NOMO-1 treated with DMSO at 0.1 percent for 48 hours (cell line): ENCODE measurements around the gene KBTBD8.
A peak's percentile ranks its signal among the peaks of the same experiment; 100 is the strongest.

Source experiments
- DNase-seq: peaks from one replicate; lab custom pipeline; 2025; ENCODE audit not compliant: unreplicated experiment; lab: John Stamatoyannopoulos, UW

The KBTBD8 gene, protein sequence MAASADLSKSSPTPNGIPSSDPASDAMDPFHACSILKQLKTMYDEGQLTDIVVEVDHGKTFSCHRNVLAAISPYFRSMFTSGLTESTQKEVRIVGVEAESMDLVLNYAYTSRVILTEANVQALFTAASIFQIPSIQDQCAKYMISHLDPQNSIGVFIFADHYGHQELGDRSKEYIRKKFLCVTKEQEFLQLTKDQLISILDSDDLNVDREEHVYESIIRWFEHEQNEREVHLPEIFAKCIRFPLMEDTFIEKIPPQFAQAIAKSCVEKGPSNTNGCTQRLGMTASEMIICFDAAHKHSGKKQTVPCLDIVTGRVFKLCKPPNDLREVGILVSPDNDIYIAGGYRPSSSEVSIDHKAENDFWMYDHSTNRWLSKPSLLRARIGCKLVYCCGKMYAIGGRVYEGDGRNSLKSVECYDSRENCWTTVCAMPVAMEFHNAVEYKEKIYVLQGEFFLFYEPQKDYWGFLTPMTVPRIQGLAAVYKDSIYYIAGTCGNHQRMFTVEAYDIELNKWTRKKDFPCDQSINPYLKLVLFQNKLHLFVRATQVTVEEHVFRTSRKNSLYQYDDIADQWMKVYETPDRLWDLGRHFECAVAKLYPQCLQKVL

DNA sequence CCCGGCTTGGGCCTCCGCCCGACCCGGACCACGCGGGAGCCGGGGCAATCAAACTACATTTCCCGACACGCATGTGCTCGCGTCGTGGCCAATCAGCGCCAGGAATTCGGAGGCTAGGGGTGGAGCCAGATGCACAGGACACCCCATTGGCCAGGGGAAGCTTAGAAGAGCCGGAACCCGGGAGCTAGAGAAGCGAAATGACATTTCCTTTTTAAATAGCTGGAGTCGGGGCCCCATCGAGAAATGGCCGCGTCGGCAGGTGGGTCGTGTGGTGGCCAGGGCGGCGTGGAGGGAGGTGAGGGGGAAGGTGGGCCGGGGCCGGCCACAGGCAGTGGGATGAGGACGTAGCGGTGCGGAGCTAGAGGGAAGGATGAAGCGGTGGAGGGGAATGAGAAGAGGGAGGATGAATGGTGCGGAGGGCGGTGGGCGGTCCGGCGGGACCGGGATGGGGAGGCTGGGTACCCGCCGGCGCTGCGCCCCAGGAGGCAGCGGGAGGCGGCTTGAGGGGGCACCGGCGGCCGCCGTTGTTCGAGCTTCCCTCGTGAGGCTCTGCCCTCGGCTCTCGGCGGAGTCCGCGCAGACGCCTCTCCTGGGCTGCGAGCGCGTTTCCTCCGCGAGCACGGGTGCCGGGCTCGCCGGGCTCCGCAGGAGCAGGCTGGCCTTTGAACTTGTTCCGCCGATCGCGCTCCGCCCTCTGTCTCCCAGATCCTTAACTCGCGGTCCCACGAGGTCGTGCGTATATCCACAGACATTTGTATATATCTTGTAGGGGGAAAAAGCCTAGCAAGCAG lies at the start of gene KBTBD8:
KBTBD8 (plus strand) TSS at position 195 of the 791 bp plus-strand sequence; CDS start at position 244, 49 bp downstream.
- DNase-seq: peak; percentile 99

DNA sequence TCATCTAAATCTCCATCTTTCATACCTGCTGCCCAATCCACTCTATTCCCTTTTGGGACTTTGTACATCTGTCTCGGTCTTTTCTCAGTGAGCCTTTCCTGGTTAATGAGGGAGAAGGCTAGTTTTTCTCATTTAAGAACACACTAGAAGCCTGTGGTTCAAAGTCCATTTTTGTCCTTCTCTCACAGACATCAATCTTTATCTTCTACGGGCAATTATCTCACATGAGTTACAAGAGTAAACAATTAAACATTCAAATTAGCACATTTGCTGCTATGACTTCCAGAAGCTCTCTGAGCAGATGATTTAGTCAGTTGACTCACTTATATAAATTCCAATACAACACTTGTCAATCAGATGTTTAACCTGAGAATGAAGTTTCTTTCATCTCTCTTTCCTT lies 49.3 kb upstream of the KBTBD8 start:
- DNase-seq: no peak

DNA sequence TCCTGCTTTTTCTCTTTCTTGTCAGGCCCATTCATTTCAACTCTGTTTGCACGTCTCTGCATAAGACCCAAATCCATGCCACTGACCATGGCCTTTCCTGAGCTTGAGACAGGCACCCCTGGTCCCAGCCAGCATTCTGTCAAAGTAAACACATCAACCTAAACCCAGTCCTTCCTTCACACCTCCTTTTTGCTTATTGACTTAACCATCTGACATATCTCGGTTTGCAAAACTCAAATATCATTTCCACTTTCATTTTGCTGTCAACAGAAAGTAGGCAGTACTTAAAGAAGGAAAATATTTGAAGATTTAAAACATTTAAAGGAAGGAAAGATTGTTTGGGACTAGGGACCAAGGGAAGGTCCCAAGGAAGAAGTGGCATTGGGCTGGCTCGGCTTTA lies 48.2 kb upstream of the KBTBD8 start:
- DNase-seq: no peak

DNA sequence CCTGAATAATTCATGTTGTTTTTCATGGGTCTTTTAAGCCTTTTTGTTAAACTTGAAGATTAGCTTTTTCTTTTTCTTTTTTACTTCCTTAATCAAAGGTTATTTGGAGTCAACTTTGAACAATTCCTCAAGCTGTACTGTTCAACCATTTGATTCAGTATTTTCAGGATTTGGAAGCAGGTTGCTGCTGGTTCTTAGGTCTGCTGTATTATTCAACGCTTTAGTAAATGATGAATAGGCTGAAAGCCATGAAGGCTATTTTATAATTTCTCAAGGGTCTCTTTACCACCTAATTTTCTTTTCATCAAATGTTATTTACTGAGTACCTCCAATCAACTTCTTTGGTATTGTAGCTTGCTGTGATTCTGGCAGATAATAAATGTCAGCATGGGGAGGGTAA lies 45.8 kb upstream of the KBTBD8 start:
- no peak for DNase-seq

DNA sequence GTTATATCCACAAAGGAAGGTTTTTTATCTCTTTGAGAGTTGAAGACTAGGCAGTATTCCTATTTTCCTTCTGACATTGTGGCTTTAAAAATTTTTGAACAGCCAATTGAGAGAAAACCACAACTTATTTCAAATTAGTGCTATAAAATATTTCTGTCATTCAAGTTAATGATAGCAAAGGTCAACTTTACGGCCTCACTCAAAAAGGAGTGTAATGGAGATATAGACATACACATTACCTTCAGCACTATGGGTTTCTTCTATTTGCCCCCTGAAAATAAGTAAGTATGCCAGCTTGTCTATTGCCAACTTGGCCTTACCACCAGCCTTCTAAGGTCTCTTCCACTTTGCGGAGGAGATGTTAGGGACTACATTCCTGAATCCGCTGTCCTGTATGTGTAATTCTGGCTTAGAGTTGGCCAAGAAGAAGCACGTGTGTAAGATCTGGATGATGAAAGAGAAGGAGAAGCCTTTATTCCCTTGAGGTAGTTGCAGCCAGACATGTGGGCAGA lies 44.1 kb upstream of the KBTBD8 start:
- DNase-seq: no peak

DNA sequence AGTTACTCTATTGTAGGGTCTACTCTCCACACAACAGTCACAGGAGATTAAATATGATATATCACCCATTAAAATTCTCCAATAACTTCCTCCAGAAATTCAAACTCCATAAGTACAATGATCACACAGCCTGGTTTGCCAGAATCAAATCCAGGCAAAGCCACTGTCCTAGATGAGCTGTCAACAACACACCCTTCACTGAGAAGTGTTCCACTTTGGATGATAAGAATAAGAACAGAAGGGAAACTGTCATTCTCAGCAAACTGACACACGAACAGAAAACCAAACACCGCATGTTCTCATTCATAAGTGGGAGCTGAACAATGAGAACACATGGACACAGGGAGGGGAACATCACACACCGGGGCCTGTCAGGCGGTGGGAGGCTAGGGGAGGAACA lies 41.4 kb upstream of the KBTBD8 start:
- DNase-seq: no peak

DNA sequence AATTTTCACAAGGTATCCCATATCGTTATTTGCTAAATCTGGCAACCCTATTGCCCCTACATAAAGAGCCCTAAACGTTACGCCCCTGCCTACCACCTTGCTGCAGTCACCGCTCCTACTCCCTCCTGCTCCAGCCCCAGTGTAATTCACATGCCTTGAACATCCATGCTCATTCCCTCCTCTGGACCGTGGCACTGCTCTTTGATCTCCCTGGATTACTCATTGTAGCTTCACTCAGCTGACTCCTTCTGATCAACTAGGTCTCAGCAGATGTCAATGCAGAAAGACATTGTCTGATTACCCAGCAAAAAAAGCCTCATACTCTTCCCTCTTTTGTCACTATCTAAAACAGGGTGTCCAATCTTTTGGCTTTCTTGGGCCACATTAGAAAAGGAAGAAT lies 40.7 kb upstream of the KBTBD8 start:
- no peak for DNase-seq

DNA sequence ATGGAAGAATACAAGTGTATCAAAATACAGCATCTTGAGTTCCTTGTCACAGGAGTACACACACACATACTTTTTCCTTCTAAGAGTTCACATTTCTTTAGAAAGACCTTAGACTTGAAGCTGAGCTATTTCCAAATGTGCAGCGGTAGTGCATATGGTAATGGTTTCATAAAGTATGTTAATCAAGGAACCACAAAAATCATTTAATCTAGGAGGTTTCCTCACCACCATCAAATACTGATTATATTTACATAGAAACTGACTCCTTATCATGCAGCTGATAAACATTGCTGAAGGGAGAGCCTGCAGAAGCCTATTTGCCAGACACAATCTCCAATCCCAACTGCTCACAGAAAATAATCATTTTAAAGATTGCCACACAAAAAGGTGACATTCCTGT lies 40.0 kb upstream of the KBTBD8 start:
- no peak for DNase-seq

DNA sequence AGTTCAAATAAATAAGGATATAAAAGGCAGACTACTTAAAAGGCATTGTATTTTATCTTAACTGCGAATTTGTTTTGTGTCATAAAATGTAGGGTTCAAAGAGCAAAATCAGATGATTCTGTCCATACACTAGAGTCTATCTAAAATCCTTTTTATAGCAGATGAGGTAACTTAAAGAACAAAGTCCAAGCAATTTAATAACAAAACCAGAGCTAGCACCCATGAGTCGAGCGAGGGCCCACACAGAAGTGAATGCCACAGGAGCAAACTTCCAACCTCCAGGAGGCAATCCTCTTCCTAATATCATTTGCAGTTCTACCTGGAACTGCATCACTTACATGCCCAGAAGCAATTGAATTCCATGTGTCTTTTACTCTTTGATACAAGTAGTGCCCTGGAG lies 35.4 kb upstream of the KBTBD8 start:
- no peak for DNase-seq

DNA sequence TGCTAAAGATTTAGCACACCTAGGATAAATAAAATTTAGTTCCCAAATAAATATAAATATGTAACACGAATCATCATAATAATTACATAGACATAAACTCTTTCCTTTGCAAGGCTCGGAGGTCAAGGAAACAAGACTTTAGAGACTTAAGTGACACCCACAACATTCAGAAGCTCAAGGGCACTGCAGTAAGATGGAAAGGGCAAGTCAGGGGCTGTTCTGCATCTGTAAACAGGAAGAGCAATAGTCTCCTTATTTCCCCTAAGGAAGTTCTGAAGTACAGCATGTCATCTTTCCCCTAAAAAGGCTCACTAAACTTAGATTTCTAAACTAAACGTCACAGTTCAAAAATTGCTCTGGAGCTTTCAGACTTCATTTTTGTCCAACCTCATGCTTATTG lies 26.9 kb upstream of the KBTBD8 start:
- no peak for DNase-seq

DNA sequence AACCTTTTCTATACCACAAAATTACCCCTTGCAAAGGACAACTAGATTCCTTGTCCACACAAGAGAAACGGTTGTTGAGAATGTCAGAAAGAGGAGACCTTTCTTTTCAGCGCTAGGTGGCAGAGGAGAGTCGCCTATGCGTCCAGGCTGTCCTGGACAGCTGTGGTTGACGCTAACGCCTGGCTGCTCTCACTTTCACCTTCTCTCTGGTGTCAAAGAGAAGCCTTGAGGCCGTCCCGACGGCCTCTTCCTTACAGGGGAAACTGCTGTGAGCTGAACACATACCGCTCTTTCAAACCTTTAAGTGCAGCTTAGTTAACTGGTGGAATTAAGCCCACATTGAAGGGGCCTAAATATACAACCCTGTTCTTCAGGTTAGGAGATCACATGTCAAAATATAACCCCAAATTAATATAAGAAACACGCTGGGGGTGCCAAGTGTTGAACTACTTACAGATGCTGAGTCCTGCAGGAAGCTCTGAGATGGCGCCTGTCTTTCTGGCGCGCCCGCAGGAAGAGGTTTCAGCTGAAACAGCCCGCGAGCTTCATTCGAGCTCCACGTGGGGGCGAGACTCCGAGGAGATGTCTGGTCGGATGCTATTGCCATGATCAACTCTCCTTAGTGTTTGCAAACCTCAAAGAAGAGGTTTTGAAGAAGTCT lies 26.1 kb upstream of the KBTBD8 start:
- peak; percentile 92 for DNase-seq

DNA sequence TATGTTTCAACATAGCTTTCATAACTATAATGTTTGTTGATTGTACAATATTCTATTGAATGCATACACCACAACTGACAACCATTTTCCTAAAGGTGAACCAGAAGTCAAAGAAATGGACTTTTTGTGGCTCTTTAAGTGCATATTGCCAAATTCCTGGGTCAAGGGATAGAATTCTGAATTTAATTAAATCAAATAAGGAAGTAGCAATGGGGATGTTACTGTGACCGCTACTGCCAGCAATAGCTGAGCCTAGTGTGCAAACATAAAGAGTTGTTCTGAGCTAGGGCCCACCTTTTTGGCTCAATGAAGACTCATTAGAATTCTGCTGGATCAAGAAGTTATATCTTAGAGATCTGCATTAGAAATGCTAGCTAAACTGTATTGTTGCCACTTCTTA lies 17.3 kb upstream of the KBTBD8 start:
- peak; percentile 66 for DNase-seq

DNA sequence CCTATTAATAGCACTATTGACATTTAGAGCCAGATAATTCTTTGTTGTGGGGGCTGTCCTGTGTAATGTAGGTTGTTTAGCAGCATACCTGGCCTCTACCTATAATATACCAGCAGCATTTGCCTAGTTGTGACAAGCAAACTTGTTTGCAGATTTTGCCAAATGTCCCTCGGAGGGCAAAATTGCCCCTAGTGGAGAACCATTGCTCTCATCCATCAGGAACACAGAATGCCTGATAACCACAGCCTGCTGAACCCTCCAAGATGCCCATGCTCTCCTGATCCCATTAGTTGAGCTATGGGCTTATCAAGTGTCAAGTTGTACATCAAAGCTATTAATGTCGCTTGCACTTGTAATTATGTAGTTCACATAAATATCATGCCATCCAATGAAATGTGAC lies 15.0 kb upstream of the KBTBD8 start:
- DNase-seq: no peak

DNA sequence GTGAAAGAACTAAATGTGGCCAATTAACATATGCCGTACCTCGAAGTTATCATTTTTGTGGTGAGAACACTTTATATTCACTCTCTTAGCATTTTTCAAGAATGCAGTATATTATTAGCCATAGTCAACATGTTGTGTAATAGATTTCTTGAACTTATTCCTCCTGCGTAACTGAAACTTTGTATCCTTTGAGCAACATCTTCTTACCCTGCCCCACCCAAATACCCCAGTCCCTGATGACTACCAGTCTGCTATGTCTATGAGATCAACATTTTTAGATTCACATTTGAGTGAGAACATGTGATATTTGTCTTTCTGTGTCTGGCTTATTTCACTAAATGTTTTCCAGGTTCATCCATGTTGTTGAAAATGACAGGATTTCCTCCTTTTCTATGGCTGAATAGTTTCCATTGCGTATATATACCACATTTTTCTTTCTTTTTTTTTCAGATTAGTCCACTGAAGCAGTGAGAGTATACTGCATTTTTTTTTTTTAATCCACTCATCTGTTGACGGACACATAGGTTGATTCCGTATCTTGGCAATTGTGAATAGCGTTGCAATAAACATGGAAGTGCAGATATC lies 12.7 kb upstream of the KBTBD8 start:
- DNase-seq: peak; percentile 32

DNA sequence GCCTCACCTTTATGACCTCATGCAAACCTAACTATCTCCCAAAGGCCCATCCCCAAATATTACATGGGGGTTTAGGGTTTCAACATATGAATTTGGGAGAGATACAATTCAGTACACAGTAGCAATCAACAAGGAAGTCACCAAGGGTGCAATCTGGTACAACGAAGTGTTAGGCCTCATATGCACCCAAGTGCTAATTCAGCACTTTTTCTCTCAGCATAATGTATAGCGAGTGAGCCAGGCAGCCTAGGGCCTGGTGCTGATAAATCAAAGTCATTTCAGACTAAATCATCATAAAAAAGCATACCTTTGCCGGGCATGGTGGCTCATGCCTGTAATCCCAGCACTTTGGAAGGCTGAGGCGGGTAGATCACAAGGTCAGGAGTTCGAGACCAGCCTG lies 11.7 kb upstream of the KBTBD8 start:
- no peak for DNase-seq

DNA sequence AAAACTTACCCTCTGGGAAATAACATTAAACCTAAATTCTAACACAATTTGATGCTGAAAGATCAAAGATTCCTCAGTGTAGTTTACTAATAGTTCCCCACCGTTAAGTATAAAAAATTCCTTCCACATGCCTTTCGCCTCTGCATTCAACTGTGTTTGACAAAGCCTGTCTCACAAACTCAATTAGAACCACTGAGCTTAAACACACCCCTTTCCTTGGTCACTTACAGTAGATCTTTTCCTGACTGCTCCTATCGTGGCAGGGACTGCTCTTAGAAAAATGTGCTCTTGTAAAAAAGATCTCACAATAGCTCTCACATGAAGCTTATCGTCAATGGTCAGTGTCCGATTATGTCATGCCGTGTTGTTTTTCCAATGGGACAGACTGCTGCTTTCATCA lies 8.9 kb upstream of the KBTBD8 start:
- no peak for DNase-seq

DNA sequence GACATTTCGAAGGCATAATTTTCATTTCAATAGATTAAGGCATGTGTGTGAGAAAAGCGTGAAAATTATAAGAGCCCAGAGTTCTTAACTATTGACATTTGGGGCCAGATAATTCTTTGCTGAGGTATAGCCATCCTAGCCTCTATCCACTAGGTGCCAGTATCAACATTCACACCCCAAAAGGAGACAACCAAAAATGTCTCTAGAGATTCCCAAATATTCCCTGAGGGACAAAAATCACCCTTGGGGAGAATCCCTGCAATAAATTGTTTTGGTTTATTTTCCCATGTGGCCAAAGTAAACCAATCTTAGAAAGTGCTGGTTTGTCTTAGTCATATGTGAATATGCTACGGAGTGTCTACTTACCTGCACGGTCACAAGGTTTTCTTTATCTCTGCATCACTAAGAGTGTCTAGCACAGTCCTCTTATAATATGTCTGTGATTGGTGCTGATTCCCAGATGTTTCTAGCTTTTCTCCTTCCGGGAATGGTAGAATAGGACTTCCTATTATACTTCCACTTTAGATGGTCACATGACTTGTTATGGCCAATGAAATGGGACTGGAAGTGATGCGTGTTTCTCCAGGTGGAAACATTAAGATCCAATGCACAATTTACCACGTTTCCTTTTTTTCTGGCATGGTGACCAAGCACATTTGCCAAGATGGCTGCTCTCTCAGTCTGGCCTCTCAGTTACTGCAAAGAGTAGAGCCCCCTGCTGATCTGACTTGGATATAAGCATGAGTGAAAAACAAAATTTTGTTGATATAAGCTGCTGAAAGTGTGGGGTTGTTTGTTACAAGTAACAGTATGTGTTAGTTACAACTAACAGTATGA lies 8.0 kb upstream of the KBTBD8 start:
- DNase-seq: peak; percentile 6

DNA sequence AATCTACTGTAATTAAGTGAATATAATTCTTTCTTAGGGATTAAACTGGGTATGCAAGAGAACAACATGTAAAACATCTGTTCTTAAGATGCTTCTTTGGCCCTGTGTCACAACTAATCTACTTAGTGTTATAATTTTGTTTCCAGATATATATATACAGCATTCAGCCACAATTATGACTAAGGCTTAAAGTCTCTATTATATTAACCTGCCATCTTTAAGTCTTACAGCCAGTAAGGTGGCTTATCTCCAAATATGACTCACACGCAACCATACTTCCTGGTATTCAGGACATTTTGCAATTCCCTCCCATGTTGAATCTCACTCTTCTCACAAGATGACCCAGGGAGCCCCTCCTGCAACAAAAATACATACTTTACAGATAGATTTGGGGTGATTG lies 6.6 kb upstream of the KBTBD8 start:
- peak; percentile 76 for DNase-seq

DNA sequence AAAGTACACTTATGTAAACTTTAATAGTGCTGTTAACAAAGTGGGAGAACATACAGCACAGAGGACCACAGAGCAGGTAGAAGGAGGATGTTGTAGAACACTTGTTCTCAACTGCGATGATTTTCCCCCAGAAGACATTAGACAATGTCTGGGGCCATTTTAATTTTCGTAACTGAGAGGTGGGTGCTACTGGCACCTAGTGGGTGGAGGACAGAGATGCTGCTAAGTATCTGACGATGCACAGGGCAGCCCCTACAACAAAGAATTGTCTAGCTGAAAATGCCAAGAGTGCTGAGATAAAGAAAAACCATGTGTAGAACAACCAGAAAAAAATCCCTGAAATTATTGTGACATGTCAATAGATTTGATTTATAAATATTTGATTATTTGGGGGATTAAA lies 5.0 kb upstream of the KBTBD8 start:
- DNase-seq: no peak

DNA sequence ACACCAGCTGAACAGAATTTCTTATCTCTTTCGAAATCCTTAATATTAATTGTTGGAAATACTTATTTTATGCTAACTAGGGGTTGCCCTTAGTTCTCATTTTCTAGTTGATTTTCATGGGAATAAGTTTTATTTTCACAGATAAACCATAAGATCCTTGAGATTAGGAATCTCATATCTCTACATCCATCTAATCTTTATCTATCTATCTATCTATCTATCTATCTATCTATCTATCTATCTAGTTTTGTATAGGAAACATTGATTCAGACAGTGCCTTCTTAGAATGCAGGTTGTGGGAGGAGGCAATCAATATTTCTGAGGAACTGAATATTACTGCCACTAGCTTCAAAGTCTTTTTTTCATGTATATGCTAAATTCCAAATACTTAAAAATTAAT lies 3.5 kb upstream of the KBTBD8 start:
- DNase-seq: no peak
